ENCODE results near the gene PPT2.

GRCh38 chr6:32105433-32105832 lies 48.5 kb upstream of the PPT2 start:
- no peak for TF ChIP-seq CTCF (IDR thresholded peaks at IDR 0.05)
- no peak for TF ChIP-seq EP300 (IDR thresholded peaks at IDR 0.05)
- TF ChIP-seq POLR2A (IDR thresholded peaks at IDR 0.05): no peak
- no peak for TF ChIP-seq POLR2AphosphoS5 (IDR thresholded peaks at IDR 0.05)
